Measurements from ENCODE around the gene MAP4. TPM values are rescaled to one million over a fixed set of nuclear protein-coding genes. Genes with fewer than 3 reads are reported as not detected.

The MAP4 gene
- total and polyA plus RNA-seq, 4 donors: 16.6 to 41.4 (median 30.8) TPM

GRCh38 chr3:47885168-47885567, 131.0 kb downstream of the MAP4 start (continued):
- no peak for TF ChIP-seq ZBTB33 (IDR thresholded peaks at IDR 0.05)

DNA sequence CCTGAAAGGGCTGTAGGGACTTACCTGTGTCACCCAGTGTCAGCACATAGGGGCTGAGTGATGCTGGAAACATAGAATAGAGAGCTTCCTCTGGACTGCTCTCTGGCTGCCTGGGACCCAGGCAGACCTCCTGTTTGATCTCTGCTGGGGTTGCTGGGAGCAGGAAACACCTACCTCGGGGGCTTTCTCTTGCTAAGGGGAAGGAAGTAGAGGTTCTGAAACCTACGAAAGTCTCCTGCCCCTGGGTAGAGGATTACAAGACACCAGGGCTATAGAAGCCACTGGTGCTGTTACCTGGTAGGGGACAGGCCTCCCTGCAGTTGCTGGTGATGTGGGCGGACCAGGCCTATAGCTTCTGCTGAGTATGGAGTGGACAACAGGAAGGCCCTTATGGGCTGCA, 131.6 kb downstream of the MAP4 start:
- Histone ChIP-seq H3K27me3 (ENCODE audit: control insufficient read depth in 4 of 4, insufficient read depth in 4 of 4, low read length in 3 of 4) (no peaks in the 10 kb centered on the region), H3K4me3 (ENCODE audit: low read depth in 1 of 3, low read length in 3 of 3) (no peak overlapping the region), H3K9ac (ENCODE audit: low read depth in 1 of 2, low read length in 2 of 2) (no peak overlapping the region), H3K4me1 (ENCODE audit: control insufficient read depth in 4 of 4, insufficient read depth in 4 of 4, low read length in 3 of 4) (no peaks in the 10 kb centered on the region), H3K27ac (ENCODE audit: low read depth in 1 of 2, low read length in 2 of 2) (no peak overlapping the region), H3K9me3 (ENCODE audit: control insufficient read depth in 4 of 4, low read length in 3 of 4) (no peaks in the 10 kb centered on the region), H3K36me3 (ENCODE audit: control insufficient read depth in 4 of 4, insufficient read depth in 3 of 4, low read depth in 1 of 4, low read length in 3 of 4) (peaks cover 0 to 3% (median 0%) of the 10 kb centered on the region in 4 donors)
- WGBS: 79% methylated on average over 3 of the region's 3 CpGs
- DNase-seq (ENCODE audit: low spot score): no peak
- no peak for TF ChIP-seq RXRA (IDR thresholded peaks at IDR 0.05)

DNA sequence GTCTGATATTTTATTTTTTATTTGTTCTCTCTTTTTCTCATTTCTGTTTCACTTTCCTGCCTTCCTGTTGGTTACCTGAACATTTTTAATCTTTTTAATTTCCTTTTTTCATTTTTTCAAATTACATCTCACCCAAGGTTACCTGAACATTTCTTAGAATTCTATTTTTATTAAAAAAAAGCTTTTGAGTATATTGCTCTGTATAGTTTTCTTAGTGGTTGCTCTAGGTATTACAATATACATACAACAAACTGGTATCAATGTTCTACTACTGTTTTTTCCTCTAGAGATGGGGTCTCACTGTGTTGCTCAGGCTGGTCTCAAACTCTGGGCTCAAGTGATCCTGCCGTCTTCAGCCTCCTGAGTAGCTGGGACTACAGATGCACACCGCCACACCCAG, 133.9 kb downstream of the MAP4 start:
- Histone ChIP-seq H3K4me1 (ENCODE audit: control insufficient read depth in 4 of 4, insufficient read depth in 4 of 4, low read length in 3 of 4) (no peaks in the 10 kb centered on the region), H3K4me3 (ENCODE audit: low read depth in 1 of 3, low read length in 3 of 3) (no peak overlapping the region), H3K36me3 (ENCODE audit: control insufficient read depth in 4 of 4, insufficient read depth in 3 of 4, low read depth in 1 of 4, low read length in 3 of 4) (peaks cover 0 to 1% (median under 1%) of the 10 kb centered on the region in 4 donors), H3K27me3 (ENCODE audit: control insufficient read depth in 4 of 4, insufficient read depth in 4 of 4, low read length in 3 of 4) (no peaks in the 10 kb centered on the region), H3K9me3 (ENCODE audit: control insufficient read depth in 4 of 4, low read length in 3 of 4) (no peaks in the 10 kb centered on the region), H3K9ac (ENCODE audit: low read depth in 1 of 2, low read length in 2 of 2) (no peak overlapping the region), H3K27ac (ENCODE audit: low read depth in 1 of 2, low read length in 2 of 2) (no peak overlapping the region)
- TF ChIP-seq SP1 (IDR thresholded peaks at IDR 0.05) (no peak), NR2F2 (IDR thresholded peaks at IDR 0.05) (no peak), YY1 (IDR thresholded peaks at IDR 0.05) (no peak), FOXA1 (IDR thresholded peaks at IDR 0.05) (no peak), MAX (IDR thresholded peaks at IDR 0.05) (no peak), RXRA (IDR thresholded peaks at IDR 0.05) (no peak), JUND (IDR thresholded peaks at IDR 0.05) (no peak), RAD21 (IDR thresholded peaks at IDR 0.05) (no peak), FOXA2 (IDR thresholded peaks at IDR 0.05) (no peak), GABPA (IDR thresholded peaks at IDR 0.05 in 1 of 2, conservative IDR thresholded peaks at IDR 0.05 in 1 of 2) (no peak), TAF1 (conservative IDR thresholded peaks at IDR 0.05) (no peak), EGR1 (IDR thresholded peaks at IDR 0.05; ENCODE audit: low read depth in 2 of 2) (no peak), HNF4A (conservative IDR thresholded peaks at IDR 0.05) (no peak), ATF3 (IDR thresholded peaks at IDR 0.05) (no peak), ZBTB33 (IDR thresholded peaks at IDR 0.05) (no peak)
- TF ChIP-seq, protein P1, sequence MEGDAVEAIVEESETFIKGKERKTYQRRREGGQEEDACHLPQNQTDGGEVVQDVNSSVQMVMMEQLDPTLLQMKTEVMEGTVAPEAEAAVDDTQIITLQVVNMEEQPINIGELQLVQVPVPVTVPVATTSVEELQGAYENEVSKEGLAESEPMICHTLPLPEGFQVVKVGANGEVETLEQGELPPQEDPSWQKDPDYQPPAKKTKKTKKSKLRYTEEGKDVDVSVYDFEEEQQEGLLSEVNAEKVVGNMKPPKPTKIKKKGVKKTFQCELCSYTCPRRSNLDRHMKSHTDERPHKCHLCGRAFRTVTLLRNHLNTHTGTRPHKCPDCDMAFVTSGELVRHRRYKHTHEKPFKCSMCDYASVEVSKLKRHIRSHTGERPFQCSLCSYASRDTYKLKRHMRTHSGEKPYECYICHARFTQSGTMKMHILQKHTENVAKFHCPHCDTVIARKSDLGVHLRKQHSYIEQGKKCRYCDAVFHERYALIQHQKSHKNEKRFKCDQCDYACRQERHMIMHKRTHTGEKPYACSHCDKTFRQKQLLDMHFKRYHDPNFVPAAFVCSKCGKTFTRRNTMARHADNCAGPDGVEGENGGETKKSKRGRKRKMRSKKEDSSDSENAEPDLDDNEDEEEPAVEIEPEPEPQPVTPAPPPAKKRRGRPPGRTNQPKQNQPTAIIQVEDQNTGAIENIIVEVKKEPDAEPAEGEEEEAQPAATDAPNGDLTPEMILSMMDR (IDR thresholded peaks at IDR 0.05; ENCODE audit: low read depth, low read length, missing input control): no peak
- TF ChIP-seq, protein P2, sequence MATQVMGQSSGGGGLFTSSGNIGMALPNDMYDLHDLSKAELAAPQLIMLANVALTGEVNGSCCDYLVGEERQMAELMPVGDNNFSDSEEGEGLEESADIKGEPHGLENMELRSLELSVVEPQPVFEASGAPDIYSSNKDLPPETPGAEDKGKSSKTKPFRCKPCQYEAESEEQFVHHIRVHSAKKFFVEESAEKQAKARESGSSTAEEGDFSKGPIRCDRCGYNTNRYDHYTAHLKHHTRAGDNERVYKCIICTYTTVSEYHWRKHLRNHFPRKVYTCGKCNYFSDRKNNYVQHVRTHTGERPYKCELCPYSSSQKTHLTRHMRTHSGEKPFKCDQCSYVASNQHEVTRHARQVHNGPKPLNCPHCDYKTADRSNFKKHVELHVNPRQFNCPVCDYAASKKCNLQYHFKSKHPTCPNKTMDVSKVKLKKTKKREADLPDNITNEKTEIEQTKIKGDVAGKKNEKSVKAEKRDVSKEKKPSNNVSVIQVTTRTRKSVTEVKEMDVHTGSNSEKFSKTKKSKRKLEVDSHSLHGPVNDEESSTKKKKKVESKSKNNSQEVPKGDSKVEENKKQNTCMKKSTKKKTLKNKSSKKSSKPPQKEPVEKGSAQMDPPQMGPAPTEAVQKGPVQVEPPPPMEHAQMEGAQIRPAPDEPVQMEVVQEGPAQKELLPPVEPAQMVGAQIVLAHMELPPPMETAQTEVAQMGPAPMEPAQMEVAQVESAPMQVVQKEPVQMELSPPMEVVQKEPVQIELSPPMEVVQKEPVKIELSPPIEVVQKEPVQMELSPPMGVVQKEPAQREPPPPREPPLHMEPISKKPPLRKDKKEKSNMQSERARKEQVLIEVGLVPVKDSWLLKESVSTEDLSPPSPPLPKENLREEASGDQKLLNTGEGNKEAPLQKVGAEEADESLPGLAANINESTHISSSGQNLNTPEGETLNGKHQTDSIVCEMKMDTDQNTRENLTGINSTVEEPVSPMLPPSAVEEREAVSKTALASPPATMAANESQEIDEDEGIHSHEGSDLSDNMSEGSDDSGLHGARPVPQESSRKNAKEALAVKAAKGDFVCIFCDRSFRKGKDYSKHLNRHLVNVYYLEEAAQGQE (IDR thresholded peaks at IDR 0.05): no peak
- no peak for DNase-seq (ENCODE audit: low spot score)
- WGBS: 98% methylated on average over 2 of the region's 2 CpGs

Measured in liver (tissue), 9 donors.